ENCODE measurements around the gene P2RX7. TPM values are rescaled to one million over a fixed set of nuclear protein-coding genes. Genes with fewer than 3 reads are reported as not detected.

Gene P2RX7
- polyA plus RNA-seq, 1 donor from 2014 or later, result not detected

- Histone ChIP-seq H2AFZ (ENCODE audit: low read depth, low read length) (no peak overlapping the region), H3K27ac (ENCODE audit: low read length) (no peak overlapping the region), H3K9me3 (ENCODE audit: low read length) (no peaks in the 10 kb centered on the region), H3K36me3 (ENCODE audit: insufficient read depth, low read length) (no peaks in the 10 kb centered on the region), H3K4me2 (ENCODE audit: low read length) (no peak overlapping the region), H3K27me3 (ENCODE audit: insufficient read depth, low read depth, low read length) (no peaks in the 10 kb centered on the region), H3K9ac (ENCODE audit: low read length) (no peak overlapping the region), H3K79me2 (replicated peaks; ENCODE audit: insufficient read depth, low read length) (no peaks in the 10 kb centered on the region), H3K9me2 (ENCODE audit: insufficient read depth, low read length) (no peaks in the 10 kb centered on the region), H4K20me1 (ENCODE audit: insufficient read depth) (no peaks in the 10 kb centered on the region), H3F3A (ENCODE audit: insufficient read depth, low read length, poor library complexity, severe bottlenecking) (no peaks in the 10 kb centered on the region), H3K4me3 (ENCODE audit: low read length) (no peak overlapping the region)
- TF ChIP-seq EP300 (conservative IDR thresholded peaks at IDR 0.05; ENCODE audit: poor library complexity, severe bottlenecking), result no peak
These were observed 49.7 kb downstream of the P2RX7 start for GRCh38 chr12:121182222-121182893.

- H3K9me3 ChIP-seq (ENCODE audit: low read length), result no peaks in the 10 kb centered on the region
- no peak overlapping the region for H2AFZ ChIP-seq (ENCODE audit: low read depth, low read length)
- TF ChIP-seq MXI1 (conservative IDR thresholded peaks at IDR 0.05; ENCODE audit: poor library complexity, severe bottlenecking) (no peak), SMC3 (conservative IDR thresholded peaks at IDR 0.05; ENCODE audit: poor library complexity) (no peak)
- no peaks in the 10 kb centered on the region for H3K9me2 ChIP-seq (ENCODE audit: insufficient read depth, low read length)
- no peak overlapping the region for H3K27ac ChIP-seq (ENCODE audit: low read length)
- H3K9ac ChIP-seq (ENCODE audit: low read length), result no peak overlapping the region
- no peak overlapping the region for H3K4me3 ChIP-seq (ENCODE audit: low read length)
- H3K36me3 ChIP-seq (ENCODE audit: insufficient read depth, low read length), result no peaks in the 10 kb centered on the region
- H3K27me3 ChIP-seq (ENCODE audit: insufficient read depth, low read depth, low read length), result no peaks in the 10 kb centered on the region
- H3K4me2 ChIP-seq (ENCODE audit: low read length), result no peak overlapping the region
- H4K20me1 ChIP-seq (ENCODE audit: insufficient read depth), result no peaks in the 10 kb centered on the region
- H3F3A ChIP-seq (ENCODE audit: insufficient read depth, low read length, poor library complexity, severe bottlenecking), result no peaks in the 10 kb centered on the region
- H3K79me2 ChIP-seq (replicated peaks; ENCODE audit: insufficient read depth, low read length), result no peaks in the 10 kb centered on the region
These were observed 51.7 kb downstream of the P2RX7 start for GRCh38 chr12:121184425-121184824.

GRCh38 chr12:121184984-121185889, 52.6 kb downstream of the P2RX7 start:
- Histone ChIP-seq H3K36me3 (ENCODE audit: insufficient read depth, low read length) (no peaks in the 10 kb centered on the region), H3K79me2 (replicated peaks; ENCODE audit: insufficient read depth, low read length) (no peaks in the 10 kb centered on the region), H3K4me3 (ENCODE audit: low read length) (no peak overlapping the region), H3K27me3 (ENCODE audit: insufficient read depth, low read depth, low read length) (no peaks in the 10 kb centered on the region), H3K27ac (ENCODE audit: low read length) (no peak overlapping the region), H4K20me1 (ENCODE audit: insufficient read depth) (no peaks in the 10 kb centered on the region), H2AFZ (ENCODE audit: low read depth, low read length) (no peak overlapping the region), H3K4me2 (ENCODE audit: low read length) (no peak overlapping the region), H3K9me2 (ENCODE audit: insufficient read depth, low read length) (no peaks in the 10 kb centered on the region), H3K9ac (ENCODE audit: low read length) (no peak overlapping the region), H3K9me3 (ENCODE audit: low read length) (no peaks in the 10 kb centered on the region), H3F3A (ENCODE audit: insufficient read depth, low read length, poor library complexity, severe bottlenecking) (no peaks in the 10 kb centered on the region)
- TF ChIP-seq EZH2 (IDR thresholded peaks at IDR 0.05; ENCODE audit: borderline replicate concordance, insufficient read depth, low read length, poor library complexity, severe bottlenecking) (no peak), TAF1 (IDR thresholded peaks at IDR 0.05; ENCODE audit: low read depth) (no peak), POLR2AphosphoS5 (IDR thresholded peaks at IDR 0.05) (no peak), SMC3 (conservative IDR thresholded peaks at IDR 0.05; ENCODE audit: poor library complexity) (no peak), EP300 (conservative IDR thresholded peaks at IDR 0.05; ENCODE audit: poor library complexity, severe bottlenecking) (no peak), MXI1 (conservative IDR thresholded peaks at IDR 0.05; ENCODE audit: poor library complexity, severe bottlenecking) (no peak), RAD21 (conservative IDR thresholded peaks at IDR 0.05) (no peak)
- TF ChIP-seq, protein P1, sequence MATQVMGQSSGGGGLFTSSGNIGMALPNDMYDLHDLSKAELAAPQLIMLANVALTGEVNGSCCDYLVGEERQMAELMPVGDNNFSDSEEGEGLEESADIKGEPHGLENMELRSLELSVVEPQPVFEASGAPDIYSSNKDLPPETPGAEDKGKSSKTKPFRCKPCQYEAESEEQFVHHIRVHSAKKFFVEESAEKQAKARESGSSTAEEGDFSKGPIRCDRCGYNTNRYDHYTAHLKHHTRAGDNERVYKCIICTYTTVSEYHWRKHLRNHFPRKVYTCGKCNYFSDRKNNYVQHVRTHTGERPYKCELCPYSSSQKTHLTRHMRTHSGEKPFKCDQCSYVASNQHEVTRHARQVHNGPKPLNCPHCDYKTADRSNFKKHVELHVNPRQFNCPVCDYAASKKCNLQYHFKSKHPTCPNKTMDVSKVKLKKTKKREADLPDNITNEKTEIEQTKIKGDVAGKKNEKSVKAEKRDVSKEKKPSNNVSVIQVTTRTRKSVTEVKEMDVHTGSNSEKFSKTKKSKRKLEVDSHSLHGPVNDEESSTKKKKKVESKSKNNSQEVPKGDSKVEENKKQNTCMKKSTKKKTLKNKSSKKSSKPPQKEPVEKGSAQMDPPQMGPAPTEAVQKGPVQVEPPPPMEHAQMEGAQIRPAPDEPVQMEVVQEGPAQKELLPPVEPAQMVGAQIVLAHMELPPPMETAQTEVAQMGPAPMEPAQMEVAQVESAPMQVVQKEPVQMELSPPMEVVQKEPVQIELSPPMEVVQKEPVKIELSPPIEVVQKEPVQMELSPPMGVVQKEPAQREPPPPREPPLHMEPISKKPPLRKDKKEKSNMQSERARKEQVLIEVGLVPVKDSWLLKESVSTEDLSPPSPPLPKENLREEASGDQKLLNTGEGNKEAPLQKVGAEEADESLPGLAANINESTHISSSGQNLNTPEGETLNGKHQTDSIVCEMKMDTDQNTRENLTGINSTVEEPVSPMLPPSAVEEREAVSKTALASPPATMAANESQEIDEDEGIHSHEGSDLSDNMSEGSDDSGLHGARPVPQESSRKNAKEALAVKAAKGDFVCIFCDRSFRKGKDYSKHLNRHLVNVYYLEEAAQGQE (IDR thresholded peaks at IDR 0.05; ENCODE audit: borderline replicate concordance), result no peak
- TF ChIP-seq, protein P2, sequence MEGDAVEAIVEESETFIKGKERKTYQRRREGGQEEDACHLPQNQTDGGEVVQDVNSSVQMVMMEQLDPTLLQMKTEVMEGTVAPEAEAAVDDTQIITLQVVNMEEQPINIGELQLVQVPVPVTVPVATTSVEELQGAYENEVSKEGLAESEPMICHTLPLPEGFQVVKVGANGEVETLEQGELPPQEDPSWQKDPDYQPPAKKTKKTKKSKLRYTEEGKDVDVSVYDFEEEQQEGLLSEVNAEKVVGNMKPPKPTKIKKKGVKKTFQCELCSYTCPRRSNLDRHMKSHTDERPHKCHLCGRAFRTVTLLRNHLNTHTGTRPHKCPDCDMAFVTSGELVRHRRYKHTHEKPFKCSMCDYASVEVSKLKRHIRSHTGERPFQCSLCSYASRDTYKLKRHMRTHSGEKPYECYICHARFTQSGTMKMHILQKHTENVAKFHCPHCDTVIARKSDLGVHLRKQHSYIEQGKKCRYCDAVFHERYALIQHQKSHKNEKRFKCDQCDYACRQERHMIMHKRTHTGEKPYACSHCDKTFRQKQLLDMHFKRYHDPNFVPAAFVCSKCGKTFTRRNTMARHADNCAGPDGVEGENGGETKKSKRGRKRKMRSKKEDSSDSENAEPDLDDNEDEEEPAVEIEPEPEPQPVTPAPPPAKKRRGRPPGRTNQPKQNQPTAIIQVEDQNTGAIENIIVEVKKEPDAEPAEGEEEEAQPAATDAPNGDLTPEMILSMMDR (IDR thresholded peaks at IDR 0.05; ENCODE audit: poor library complexity, severe bottlenecking), result no peak
